Stimulated activated CD4-positive, alpha-beta T cell treated with anti-CD3 and anti-CD28 coated beads, TNF-alpha, amount 100 ng/mL, for 24 hours (primary cell): Measurements from ENCODE around the gene CEP295NL.
"Not testable (repeated sequence)": the region's sequence is repeated elsewhere in the genome, so short reads cannot be mapped to it uniquely, and the experiment has no call there.

Experiments
- DNase-seq, 3 experiments: peaks; one replicate each; pipeline ENCODE4 v3.0.0-alpha.2; 2020; ENCODE audit warnings: low read depth in 3 of 3

The CEP295NL gene

GRCh38 chr17:78903101-78903779 lies at the start of gene CEP295NL:
TSS of gene CEP295NL (minus strand) at chr17:78903201. CDS start at chr17:78901828, 1,373 bp downstream.
- no peak for DNase-seq

- no peak for DNase-seq
Measured at GRCh38 chr17:78952706-78953105, 49.7 kb upstream of the CEP295NL start.

GRCh38 chr17:78951967-78952551 lies 49.1 kb upstream of the CEP295NL start:
- no peak for DNase-seq

- DNase-seq = no peak
Measured at GRCh38 chr17:78950870-78951269, 47.9 kb upstream of the CEP295NL start.

- DNase-seq = no peak
Measured at GRCh38 chr17:78947235-78948149, 44.5 kb upstream of the CEP295NL start.

GRCh38 chr17:78946631-78947030 lies 43.6 kb upstream of the CEP295NL start:
- DNase-seq = no peak

GRCh38 chr17:78946131-78946530 lies 43.1 kb upstream of the CEP295NL start:
- DNase-seq = no peak

- DNase-seq = not testable (repeated sequence)
Measured at GRCh38 chr17:78945455-78945854, 42.5 kb upstream of the CEP295NL start.

GRCh38 chr17:78944956-78945355 lies 42.0 kb upstream of the CEP295NL start:
- DNase-seq = no peak

GRCh38 chr17:78944026-78944425 lies 41.0 kb upstream of the CEP295NL start:
- no peak for DNase-seq

GRCh38 chr17:78940708-78941107 lies 37.7 kb upstream of the CEP295NL start:
- DNase-seq = no peak

GRCh38 chr17:78940258-78940657 lies 37.3 kb upstream of the CEP295NL start:
- DNase-seq = no peak

GRCh38 chr17:78939615-78940014 lies 36.6 kb upstream of the CEP295NL start:
- no peak for DNase-seq

GRCh38 chr17:78937561-78937960 lies 34.6 kb upstream of the CEP295NL start:
- DNase-seq = no peak

- no peak for DNase-seq
Measured at GRCh38 chr17:78935419-78936323, 32.7 kb upstream of the CEP295NL start.

GRCh38 chr17:78934681-78935418 lies 31.8 kb upstream of the CEP295NL start:
- DNase-seq = no peak

GRCh38 chr17:78933959-78934568 lies 31.1 kb upstream of the CEP295NL start:
- DNase-seq = no peak

- DNase-seq = peak in 1 of 3 experiments; percentile 34
Measured at GRCh38 chr17:78933025-78933958, 30.3 kb upstream of the CEP295NL start.
